Neuron (in vitro differentiated cells): ENCODE measurements around the gene ARL6IP1.
"Not testable (repeated sequence)": the region's sequence is repeated elsewhere in the genome, so short reads cannot be mapped to it uniquely, and the experiment has no call there.

Source experiments
- H2AFZ ChIP-seq: one replicate; pipeline ENCODE4 v1.6.1; 2013; ENCODE audit warnings: low read depth, mild to moderate bottlenecking, inconsistent platforms, low read length, moderate library complexity
- H3K27me3 ChIP-seq: one replicate; pipeline ENCODE4 v1.6.1; 2013; ENCODE audit warnings: low read length; ENCODE audit not compliant: insufficient read depth
- H3K36me3 ChIP-seq: one replicate; pipeline ENCODE4 v1.6.1; 2013; ENCODE audit warnings: low read length; ENCODE audit not compliant: insufficient read depth
- H3K4me1 ChIP-seq: one replicate; pipeline ENCODE4 v1.6.1; 2013; ENCODE audit warnings: low read length; ENCODE audit not compliant: insufficient read depth
- H3K4me3 ChIP-seq: 2 replicates; pipeline ENCODE4 v1.5.1; 2013; ENCODE audit warnings: mild to moderate bottlenecking, low read length, moderate library complexity
- H3K9me3 ChIP-seq: one replicate; pipeline ENCODE4 v1.6.1; 2013; ENCODE audit warnings: low read length

The ARL6IP1 gene

GRCh38 chr16:18770336-18770962 is 30.9 kb downstream of the ARL6IP1 start:
- not testable (repeated sequence) for H2AFZ ChIP-seq, H3K36me3 ChIP-seq, H3K9me3 ChIP-seq, H3K4me1 ChIP-seq, H3K27me3 ChIP-seq, H3K4me3 ChIP-seq

DNA sequence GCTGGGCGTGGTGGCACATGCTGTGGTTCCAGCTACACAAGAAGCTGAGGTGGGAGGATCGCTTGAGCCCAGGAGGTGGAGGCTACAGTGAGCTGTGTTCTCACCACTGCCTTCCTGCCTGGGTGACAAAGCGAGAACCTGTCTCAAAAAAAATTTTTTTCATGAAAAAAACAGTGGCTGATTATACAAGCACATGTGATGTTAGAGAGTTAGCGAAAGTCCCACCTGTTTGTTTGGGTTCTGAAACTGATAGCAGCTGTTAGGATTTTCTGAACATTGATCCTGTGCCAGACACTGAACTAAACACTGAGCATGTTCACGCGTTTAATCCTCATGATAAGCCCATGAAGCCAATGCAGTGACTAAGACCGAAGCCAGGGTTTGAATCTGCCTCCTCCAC is 34.1 kb downstream of the ARL6IP1 start:
- not testable (repeated sequence) for H3K27me3 ChIP-seq, H3K4me1 ChIP-seq, H3K36me3 ChIP-seq, H3K4me3 ChIP-seq, H2AFZ ChIP-seq, H3K9me3 ChIP-seq

GRCh38 chr16:18762713-18763112 is 38.6 kb downstream of the ARL6IP1 start:
- not testable (repeated sequence) for H3K9me3 ChIP-seq, H3K27me3 ChIP-seq, H3K36me3 ChIP-seq, H3K4me1 ChIP-seq, H2AFZ ChIP-seq, H3K4me3 ChIP-seq

- not testable (repeated sequence) for H3K9me3 ChIP-seq, H3K4me1 ChIP-seq, H2AFZ ChIP-seq, H3K36me3 ChIP-seq, H3K27me3 ChIP-seq, H3K4me3 ChIP-seq
Measured at GRCh38 chr16:18759598-18760520, 41.5 kb downstream of the ARL6IP1 start.

- H3K9me3 ChIP-seq, H3K4me1 ChIP-seq, H2AFZ ChIP-seq, H3K4me3 ChIP-seq, H3K27me3 ChIP-seq, H3K36me3 ChIP-seq: not testable (repeated sequence)
Measured at GRCh38 chr16:18757960-18758660, 43.2 kb downstream of the ARL6IP1 start.

- H3K4me3 ChIP-seq, H3K9me3 ChIP-seq, H3K36me3 ChIP-seq, H3K4me1 ChIP-seq, H2AFZ ChIP-seq, H3K27me3 ChIP-seq: not testable (repeated sequence)
Measured at GRCh38 chr16:18756639-18757038, 44.7 kb downstream of the ARL6IP1 start.

DNA sequence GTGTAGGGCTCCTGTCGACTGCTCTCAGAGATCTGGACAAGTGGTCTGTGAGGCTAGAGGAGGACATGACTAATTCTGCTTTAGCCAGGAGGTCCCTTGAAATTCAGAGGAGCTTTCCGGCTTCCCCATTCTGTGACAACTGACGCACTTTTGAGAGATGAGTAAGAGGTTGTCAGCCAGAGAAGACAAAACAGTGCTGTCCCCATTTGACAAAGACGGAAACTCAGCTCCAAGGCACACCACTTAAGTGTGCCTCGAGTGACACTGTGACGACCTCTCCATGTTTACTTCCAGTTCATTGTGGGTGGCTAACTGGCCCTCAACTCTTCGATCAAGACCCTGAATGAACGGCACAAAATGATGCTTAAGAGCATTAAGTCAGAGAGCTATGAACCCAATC is 58.5 kb downstream of the ARL6IP1 start:
- H3K9me3 ChIP-seq, H3K36me3 ChIP-seq, H2AFZ ChIP-seq, H3K4me3 ChIP-seq, H3K4me1 ChIP-seq, H3K27me3 ChIP-seq: not testable (repeated sequence)
